ENCODE results near the gene CDH15. TPM values are rescaled to one million over a fixed set of nuclear protein-coding genes. Genes with fewer than 3 reads are reported as not detected.

The CDH15 gene
- total and polyA plus RNA-seq, 2 of the 13 experiments (the other 11 are each of a cell fraction or from before 2014, with no cell fraction given), result 0.74 to 2.2 TPM

DNA sequence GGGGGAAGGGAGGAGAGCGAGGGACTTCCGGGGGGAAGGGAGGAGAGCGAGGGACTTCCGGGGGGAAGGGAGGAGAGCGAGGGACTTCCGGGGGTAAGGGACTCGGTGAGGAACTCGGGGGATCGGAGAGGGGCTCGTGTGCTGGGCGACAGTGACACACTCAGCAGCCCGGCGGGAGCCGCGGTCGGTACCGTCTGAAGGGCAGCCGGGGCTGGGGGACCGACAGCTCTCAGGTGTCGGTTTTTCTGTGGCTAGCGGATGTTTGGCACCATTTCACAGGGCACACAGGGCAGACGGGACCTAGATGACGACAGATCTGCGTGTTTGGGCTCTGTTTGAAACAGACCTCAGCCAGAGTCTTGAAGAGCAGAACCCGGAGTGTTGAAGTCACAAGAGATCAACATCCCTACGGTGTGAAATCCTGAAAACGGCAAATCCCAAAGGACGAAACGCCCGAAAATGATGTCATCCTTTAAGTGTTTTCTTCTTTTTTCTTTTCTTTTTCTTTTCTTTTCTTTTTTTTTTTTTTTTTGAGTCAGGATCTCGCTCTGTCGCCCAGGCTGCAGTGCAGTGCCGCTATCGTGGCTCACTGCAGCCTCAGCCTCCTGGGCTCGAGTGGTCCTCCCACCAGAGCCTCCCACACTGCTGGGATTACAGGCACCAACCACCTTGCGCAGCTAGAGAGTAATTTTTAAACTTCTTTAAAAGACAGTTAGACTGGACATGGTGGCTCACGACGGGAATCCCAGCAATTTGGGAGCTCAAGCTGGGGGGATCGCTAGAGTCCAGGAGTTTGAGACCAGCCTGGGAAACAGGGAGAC lies 69.8 kb downstream of the CDH15 start (continued):
- no peak for TF ChIP-seq ARHGAP35 (CRISPR knock-in tag; IDR thresholded peaks at IDR 0.05; ENCODE audit: borderline replicate concordance)
- no peak for TF ChIP-seq PHF5A (CRISPR knock-in tag; IDR thresholded peaks at IDR 0.05; ENCODE audit: low read depth, unreplicated experiment)
- TF ChIP-seq, protein P1, sequence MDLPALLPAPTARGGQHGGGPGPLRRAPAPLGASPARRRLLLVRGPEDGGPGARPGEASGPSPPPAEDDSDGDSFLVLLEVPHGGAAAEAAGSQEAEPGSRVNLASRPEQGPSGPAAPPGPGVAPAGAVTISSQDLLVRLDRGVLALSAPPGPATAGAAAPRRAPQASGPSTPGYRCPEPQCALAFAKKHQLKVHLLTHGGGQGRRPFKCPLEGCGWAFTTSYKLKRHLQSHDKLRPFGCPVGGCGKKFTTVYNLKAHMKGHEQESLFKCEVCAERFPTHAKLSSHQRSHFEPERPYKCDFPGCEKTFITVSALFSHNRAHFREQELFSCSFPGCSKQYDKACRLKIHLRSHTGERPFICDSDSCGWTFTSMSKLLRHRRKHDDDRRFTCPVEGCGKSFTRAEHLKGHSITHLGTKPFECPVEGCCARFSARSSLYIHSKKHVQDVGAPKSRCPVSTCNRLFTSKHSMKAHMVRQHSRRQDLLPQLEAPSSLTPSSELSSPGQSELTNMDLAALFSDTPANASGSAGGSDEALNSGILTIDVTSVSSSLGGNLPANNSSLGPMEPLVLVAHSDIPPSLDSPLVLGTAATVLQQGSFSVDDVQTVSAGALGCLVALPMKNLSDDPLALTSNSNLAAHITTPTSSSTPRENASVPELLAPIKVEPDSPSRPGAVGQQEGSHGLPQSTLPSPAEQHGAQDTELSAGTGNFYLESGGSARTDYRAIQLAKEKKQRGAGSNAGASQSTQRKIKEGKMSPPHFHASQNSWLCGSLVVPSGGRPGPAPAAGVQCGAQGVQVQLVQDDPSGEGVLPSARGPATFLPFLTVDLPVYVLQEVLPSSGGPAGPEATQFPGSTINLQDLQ (CRISPR knock-in tag; IDR thresholded peaks at IDR 0.05), result no peak
- no peak for TF ChIP-seq PAX8 (CRISPR knock-in tag; IDR thresholded peaks at IDR 0.05; ENCODE audit: borderline replicate concordance)
- TF ChIP-seq, protein P2, sequence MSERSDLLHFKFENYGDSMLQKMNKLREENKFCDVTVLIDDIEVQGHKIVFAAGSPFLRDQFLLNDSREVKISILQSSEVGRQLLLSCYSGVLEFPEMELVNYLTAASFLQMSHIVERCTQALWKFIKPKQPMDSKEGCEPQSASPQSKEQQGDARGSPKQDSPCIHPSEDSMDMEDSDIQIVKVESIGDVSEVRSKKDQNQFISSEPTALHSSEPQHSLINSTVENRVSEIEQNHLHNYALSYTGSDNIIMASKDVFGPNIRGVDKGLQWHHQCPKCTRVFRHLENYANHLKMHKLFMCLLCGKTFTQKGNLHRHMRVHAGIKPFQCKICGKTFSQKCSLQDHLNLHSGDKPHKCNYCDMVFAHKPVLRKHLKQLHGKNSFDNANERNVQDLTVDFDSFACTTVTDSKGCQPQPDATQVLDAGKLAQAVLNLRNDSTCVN (CRISPR knock-in tag; IDR thresholded peaks at IDR 0.05; ENCODE audit: borderline replicate concordance), result peak; percentile 63; the same call in 1 of the 2 replicates
- TF ChIP-seq ZNF678 (CRISPR knock-in tag; IDR thresholded peaks at IDR 0.05), result no peak
- TF ChIP-seq LCORL (IDR thresholded peaks at IDR 0.05), result no peak
- TF ChIP-seq LCORL (CRISPR knock-in tag; IDR thresholded peaks at IDR 0.05), result peak; percentile 79
- no peak for TF ChIP-seq NFRKB (IDR thresholded peaks at IDR 0.05)
- TF ChIP-seq ZNF672 (CRISPR knock-in tag; IDR thresholded peaks at IDR 0.05), result no peak
- TF ChIP-seq KMT2A (CRISPR knock-in tag; IDR thresholded peaks at IDR 0.05), result peak; percentile 86; the same call in 1 of the 2 replicates
- TF ChIP-seq, protein P3, sequence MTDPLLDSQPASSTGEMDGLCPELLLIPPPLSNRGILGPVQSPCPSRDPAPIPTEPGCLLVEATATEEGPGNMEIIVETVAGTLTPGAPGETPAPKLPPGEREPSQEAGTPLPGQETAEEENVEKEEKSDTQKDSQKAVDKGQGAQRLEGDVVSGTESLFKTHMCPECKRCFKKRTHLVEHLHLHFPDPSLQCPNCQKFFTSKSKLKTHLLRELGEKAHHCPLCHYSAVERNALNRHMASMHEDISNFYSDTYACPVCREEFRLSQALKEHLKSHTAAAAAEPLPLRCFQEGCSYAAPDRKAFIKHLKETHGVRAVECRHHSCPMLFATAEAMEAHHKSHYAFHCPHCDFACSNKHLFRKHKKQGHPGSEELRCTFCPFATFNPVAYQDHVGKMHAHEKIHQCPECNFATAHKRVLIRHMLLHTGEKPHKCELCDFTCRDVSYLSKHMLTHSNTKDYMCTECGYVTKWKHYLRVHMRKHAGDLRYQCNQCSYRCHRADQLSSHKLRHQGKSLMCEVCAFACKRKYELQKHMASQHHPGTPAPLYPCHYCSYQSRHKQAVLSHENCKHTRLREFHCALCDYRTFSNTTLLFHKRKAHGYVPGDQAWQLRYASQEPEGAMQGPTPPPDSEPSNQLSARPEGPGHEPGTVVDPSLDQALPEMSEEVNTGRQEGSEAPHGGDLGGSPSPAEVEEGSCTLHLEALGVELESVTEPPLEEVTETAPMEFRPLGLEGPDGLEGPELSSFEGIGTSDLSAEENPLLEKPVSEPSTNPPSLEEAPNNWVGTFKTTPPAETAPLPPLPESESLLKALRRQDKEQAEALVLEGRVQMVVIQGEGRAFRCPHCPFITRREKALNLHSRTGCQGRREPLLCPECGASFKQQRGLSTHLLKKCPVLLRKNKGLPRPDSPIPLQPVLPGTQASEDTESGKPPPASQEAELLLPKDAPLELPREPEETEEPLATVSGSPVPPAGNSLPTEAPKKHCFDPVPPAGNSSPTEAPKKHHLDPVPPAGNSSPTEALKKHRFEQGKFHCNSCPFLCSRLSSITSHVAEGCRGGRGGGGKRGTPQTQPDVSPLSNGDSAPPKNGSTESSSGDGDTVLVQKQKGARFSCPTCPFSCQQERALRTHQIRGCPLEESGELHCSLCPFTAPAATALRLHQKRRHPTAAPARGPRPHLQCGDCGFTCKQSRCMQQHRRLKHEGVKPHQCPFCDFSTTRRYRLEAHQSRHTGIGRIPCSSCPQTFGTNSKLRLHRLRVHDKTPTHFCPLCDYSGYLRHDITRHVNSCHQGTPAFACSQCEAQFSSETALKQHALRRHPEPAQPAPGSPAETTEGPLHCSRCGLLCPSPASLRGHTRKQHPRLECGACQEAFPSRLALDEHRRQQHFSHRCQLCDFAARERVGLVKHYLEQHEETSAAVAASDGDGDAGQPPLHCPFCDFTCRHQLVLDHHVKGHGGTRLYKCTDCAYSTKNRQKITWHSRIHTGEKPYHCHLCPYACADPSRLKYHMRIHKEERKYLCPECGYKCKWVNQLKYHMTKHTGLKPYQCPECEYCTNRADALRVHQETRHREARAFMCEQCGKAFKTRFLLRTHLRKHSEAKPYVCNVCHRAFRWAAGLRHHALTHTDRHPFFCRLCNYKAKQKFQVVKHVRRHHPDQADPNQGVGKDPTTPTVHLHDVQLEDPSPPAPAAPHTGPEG (CRISPR knock-in tag; IDR thresholded peaks at IDR 0.05), result peak; percentile 93
- TF ChIP-seq ATM (IDR thresholded peaks at IDR 0.05; ENCODE audit: borderline replicate concordance), result no peak
- TF ChIP-seq ZNF543 (CRISPR knock-in tag; IDR thresholded peaks at IDR 0.05), result no peak; the same call in 1 of the 2 replicates
- TF ChIP-seq U2AF2 (IDR thresholded peaks at IDR 0.05; ENCODE audit: low read depth, low read length), result no peak
- TF ChIP-seq KLF6 (CRISPR knock-in tag; IDR thresholded peaks at IDR 0.05), result peak; percentile 68
- TF ChIP-seq ZNF207 (IDR thresholded peaks at IDR 0.05; ENCODE audit: borderline replicate concordance), result no peak
- TF ChIP-seq, protein P4, sequence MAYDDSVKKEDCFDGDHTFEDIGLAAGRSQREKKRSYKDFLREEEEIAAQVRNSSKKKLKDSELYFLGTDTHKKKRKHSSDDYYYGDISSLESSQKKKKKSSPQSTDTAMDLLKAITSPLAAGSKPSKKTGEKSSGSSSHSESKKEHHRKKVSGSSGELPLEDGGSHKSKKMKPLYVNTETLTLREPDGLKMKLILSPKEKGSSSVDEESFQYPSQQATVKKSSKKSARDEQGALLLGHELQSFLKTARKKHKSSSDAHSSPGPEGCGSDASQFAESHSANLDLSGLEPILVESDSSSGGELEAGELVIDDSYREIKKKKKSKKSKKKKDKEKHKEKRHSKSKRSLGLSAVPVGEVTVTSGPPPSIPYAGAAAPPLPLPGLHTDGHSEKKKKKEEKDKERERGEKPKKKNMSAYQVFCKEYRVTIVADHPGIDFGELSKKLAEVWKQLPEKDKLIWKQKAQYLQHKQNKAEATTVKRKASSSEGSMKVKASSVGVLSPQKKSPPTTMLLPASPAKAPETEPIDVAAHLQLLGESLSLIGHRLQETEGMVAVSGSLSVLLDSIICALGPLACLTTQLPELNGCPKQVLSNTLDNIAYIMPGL (CRISPR knock-in tag; IDR thresholded peaks at IDR 0.05; ENCODE audit: borderline replicate concordance in 1 of 2, low read depth in 1 of 2), result peak; percentile 38 to 68
